GM12801 (cell line): ENCODE results near the gene DDX39B.

Experiments used
- TF ChIP-seq, protein P1 (sequence below): IDR thresholded peaks from one replicate; pipeline ENCODE4 v1.5.1; 2011; ENCODE audit warnings: control low read depth; ENCODE audit not compliant: insufficient read length; ENCODE audit errors: extremely low read depth

DDX39B gene

GRCh38 chr6:31578184-31579118 is 36.6 kb upstream of the DDX39B start:
- TF ChIP-seq, protein P1, sequence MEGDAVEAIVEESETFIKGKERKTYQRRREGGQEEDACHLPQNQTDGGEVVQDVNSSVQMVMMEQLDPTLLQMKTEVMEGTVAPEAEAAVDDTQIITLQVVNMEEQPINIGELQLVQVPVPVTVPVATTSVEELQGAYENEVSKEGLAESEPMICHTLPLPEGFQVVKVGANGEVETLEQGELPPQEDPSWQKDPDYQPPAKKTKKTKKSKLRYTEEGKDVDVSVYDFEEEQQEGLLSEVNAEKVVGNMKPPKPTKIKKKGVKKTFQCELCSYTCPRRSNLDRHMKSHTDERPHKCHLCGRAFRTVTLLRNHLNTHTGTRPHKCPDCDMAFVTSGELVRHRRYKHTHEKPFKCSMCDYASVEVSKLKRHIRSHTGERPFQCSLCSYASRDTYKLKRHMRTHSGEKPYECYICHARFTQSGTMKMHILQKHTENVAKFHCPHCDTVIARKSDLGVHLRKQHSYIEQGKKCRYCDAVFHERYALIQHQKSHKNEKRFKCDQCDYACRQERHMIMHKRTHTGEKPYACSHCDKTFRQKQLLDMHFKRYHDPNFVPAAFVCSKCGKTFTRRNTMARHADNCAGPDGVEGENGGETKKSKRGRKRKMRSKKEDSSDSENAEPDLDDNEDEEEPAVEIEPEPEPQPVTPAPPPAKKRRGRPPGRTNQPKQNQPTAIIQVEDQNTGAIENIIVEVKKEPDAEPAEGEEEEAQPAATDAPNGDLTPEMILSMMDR = no peak

GRCh38 chr6:31577579-31577966 is 35.8 kb upstream of the DDX39B start:
- TF ChIP-seq, protein P1 = no peak

- TF ChIP-seq, protein P1 = no peak
Observed at GRCh38 chr6:31576897-31577578, 35.2 kb upstream of the DDX39B start.

- TF ChIP-seq, protein P1 = no peak
Observed at GRCh38 chr6:31575952-31576685, 34.3 kb upstream of the DDX39B start.

DNA sequence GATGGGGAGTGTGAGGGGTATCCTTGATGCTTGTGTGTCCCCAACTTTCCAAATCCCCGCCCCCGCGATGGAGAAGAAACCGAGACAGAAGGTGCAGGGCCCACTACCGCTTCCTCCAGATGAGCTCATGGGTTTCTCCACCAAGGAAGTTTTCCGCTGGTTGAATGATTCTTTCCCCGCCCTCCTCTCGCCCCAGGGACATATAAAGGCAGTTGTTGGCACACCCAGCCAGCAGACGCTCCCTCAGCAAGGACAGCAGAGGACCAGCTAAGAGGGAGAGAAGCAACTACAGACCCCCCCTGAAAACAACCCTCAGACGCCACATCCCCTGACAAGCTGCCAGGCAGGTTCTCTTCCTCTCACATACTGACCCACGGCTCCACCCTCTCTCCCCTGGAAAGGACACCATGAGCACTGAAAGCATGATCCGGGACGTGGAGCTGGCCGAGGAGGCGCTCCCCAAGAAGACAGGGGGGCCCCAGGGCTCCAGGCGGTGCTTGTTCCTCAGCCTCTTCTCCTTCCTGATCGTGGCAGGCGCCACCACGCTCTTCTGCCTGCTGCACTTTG is 33.6 kb upstream of the DDX39B start, which contains the start of gene TNF:
Gene TNF (plus strand): TSS at position 231 of the 567 bp plus-strand sequence. CDS start 177 bp downstream, at position 408.
- TF ChIP-seq, protein P1 = no peak

DNA sequence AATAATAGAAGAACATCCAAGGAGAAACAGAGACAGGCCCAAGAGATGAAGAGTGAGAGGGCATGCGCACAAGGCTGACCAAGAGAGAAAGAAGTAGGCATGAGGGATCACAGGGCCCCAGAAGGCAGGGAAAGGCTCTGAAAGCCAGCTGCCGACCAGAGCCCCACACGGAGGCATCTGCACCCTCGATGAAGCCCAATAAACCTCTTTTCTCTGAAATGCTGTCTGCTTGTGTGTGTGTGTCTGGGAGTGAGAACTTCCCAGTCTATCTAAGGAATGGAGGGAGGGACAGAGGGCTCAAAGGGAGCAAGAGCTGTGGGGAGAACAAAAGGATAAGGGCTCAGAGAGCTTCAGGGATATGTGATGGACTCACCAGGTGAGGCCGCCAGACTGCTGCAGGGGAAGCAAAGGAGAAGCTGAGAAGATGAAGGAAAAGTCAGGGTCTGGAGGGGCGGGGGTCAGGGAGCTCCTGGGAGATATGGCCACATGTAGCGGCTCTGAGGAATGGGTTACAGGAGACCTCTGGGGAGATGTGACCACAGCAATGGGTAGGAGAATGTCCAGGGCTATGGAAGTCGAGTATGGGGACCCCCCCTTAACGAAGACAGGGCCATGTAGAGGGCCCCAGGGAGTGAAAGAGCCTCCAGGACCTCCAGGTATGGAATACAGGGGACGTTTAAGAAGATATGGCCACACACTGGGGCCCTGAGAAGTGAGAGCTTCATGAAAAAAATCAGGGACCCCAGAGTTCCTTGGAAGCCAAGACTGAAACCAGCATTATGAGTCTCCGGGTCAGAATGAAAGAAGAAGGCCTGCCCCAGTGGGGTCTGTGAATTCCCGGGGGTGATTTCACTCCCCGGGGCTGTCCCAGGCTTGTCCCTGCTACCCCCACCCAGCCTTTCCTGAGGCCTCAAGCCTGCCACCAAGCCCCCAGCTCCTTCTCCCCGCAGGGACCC is 32.6 kb upstream of the DDX39B start:
- TF ChIP-seq, protein P1 = no peak
